SK-N-SH (cell line): ENCODE results near the gene SESN2.

Experiments used
- CTCF ChIP-seq: fragments of 200-600 bp; sonication (generic); IDR thresholded peaks from 2 replicates; pipeline ENCODE4 v1.6.1; 2017; ENCODE audit warnings: antibody characterized with exemption, mild to moderate bottlenecking, moderate library complexity
- FOXJ3 ChIP-seq: sonication (generic); formaldehyde crosslinking; IDR thresholded peaks from 2 replicates; pipeline ENCODE4 v1.5.1; 2020; ENCODE audit warnings: mild to moderate bottlenecking, missing genetic modification reagents
- FOXM1 ChIP-seq: IDR thresholded peaks from 2 replicates; pipeline ENCODE4 v1.4.0; 2012; ENCODE audit warnings: low read depth, mild to moderate bottlenecking
- POLR2AphosphoS5 ChIP-seq: IDR thresholded peaks from 2 replicates; pipeline ENCODE4 v1.6.1; 2012; ENCODE audit warnings: low read depth, low read length
- SMC3 ChIP-seq: IDR thresholded peaks from 2 replicates; pipeline ENCODE4 v1.6.1; 2012; ENCODE audit warnings: low read depth, low read length, improper control_type of control experiment
- TAF1 ChIP-seq: IDR thresholded peaks from 2 replicates; pipeline ENCODE4 v1.6.1; 2012; ENCODE audit warnings: low read depth, mild to moderate bottlenecking, low read length, moderate library complexity, borderline replicate concordance
- USF2 ChIP-seq: fragments of 150-350 bp; IDR thresholded peaks from 2 replicates; pipeline ENCODE4 v1.6.1; 2017; ENCODE audit warnings: antibody characterized with exemption, low read length, low read depth, borderline replicate concordance
- TF ChIP-seq, protein P1 (sequence below): IDR thresholded peaks from 2 replicates; pipeline ENCODE4 v1.4.0; 2012; ENCODE audit warnings: low read depth
- TF ChIP-seq, protein P2 (sequence below): IDR thresholded peaks from 2 replicates; pipeline ENCODE4 v1.6.1; 2012; ENCODE audit warnings: mild to moderate bottlenecking, low read depth, low read length, moderate library complexity

GRCh38 chr1:28273216-28273860, 14.0 kb downstream of the SESN2 start:
- TF ChIP-seq CTCF (no peak), FOXJ3 (CRISPR knock-in tag) (no peak), SMC3 (no peak), TAF1 (no peak), POLR2AphosphoS5 (no peak), USF2 (no peak), FOXM1 (no peak)
- TF ChIP-seq, protein P1, sequence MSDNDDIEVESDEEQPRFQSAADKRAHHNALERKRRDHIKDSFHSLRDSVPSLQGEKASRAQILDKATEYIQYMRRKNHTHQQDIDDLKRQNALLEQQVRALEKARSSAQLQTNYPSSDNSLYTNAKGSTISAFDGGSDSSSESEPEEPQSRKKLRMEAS, result no peak
- TF ChIP-seq, protein P2, sequence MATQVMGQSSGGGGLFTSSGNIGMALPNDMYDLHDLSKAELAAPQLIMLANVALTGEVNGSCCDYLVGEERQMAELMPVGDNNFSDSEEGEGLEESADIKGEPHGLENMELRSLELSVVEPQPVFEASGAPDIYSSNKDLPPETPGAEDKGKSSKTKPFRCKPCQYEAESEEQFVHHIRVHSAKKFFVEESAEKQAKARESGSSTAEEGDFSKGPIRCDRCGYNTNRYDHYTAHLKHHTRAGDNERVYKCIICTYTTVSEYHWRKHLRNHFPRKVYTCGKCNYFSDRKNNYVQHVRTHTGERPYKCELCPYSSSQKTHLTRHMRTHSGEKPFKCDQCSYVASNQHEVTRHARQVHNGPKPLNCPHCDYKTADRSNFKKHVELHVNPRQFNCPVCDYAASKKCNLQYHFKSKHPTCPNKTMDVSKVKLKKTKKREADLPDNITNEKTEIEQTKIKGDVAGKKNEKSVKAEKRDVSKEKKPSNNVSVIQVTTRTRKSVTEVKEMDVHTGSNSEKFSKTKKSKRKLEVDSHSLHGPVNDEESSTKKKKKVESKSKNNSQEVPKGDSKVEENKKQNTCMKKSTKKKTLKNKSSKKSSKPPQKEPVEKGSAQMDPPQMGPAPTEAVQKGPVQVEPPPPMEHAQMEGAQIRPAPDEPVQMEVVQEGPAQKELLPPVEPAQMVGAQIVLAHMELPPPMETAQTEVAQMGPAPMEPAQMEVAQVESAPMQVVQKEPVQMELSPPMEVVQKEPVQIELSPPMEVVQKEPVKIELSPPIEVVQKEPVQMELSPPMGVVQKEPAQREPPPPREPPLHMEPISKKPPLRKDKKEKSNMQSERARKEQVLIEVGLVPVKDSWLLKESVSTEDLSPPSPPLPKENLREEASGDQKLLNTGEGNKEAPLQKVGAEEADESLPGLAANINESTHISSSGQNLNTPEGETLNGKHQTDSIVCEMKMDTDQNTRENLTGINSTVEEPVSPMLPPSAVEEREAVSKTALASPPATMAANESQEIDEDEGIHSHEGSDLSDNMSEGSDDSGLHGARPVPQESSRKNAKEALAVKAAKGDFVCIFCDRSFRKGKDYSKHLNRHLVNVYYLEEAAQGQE, result no peak
